Keratinocyte (primary cell): ENCODE results near the gene SLC16A13. TPM values are rescaled to one million over a fixed set of nuclear protein-coding genes. Genes with fewer than 3 reads are reported as not detected.

Experiments
- DNase-seq: peaks from one replicate; pipeline ENCODE4 v3.0.0-alpha.2; 2011; ENCODE audit warnings: low read depth, missing footprints, low spot score
- FAIRE-seq: peaks from 2 replicates; lab custom pipeline; 2011; peaks lifted over from hg19 to GRCh38; lab: Jason Lieb, UNC
- H2AFZ ChIP-seq: 2 replicates; pipeline ENCODE4 v1.6.0; 2012; ENCODE audit warnings: low read length, control low read depth, inconsistent platforms; ENCODE audit not compliant: control insufficient read depth
- H3K27ac ChIP-seq: 2 replicates; pipeline ENCODE4 v1.5.1; 2011; ENCODE audit warnings: low read length; ENCODE audit not compliant: control insufficient read depth, insufficient read depth
- H3K27me3 ChIP-seq: 3 replicates; pipeline ENCODE4 v1.6.0; 2011; ENCODE audit warnings: low read length; ENCODE audit not compliant: control insufficient read depth, insufficient read depth; ENCODE audit errors: extremely low read depth
- H3K36me3 ChIP-seq, 2 experiments: 2 replicates in 1 of 2; 3 replicates in 1 of 2; pipeline ENCODE4 v1.5.1; 2011; ENCODE audit warnings: low read length in 2 of 2, mild to moderate bottlenecking in 1 of 2; ENCODE audit not compliant: control insufficient read depth in 2 of 2, insufficient read depth in 2 of 2; ENCODE audit errors: extremely low read depth in 1 of 2
- H3K4me1 ChIP-seq: 3 replicates; pipeline ENCODE4 v1.5.1; 2011; ENCODE audit warnings: low read length; ENCODE audit not compliant: control insufficient read depth, insufficient read depth; ENCODE audit errors: extremely low read depth
- H3K4me2 ChIP-seq: 3 replicates; pipeline ENCODE4 v1.6.0; 2011; ENCODE audit warnings: low read depth, low read length; ENCODE audit not compliant: control insufficient read depth, insufficient read depth; ENCODE audit errors: extremely low read depth
- H3K4me3 ChIP-seq, 3 experiments: fragments of 200-600 bp in 1 of 3; sonication (generic) in 1 of 3; 2 replicates in 2 of 3; 3 replicates in 1 of 3; pipeline ENCODE4 v1.5.1; 2011 to 2016; ENCODE audit warnings: low read length in 3 of 3, mild to moderate bottlenecking in 3 of 3, control low read depth in 2 of 3, inconsistent platforms in 1 of 3, low read depth in 1 of 3, mixed read lengths in 1 of 3, mixed run types in 1 of 3, moderate library complexity in 1 of 3; ENCODE audit not compliant: control insufficient read depth in 2 of 3, insufficient read depth in 2 of 3; ENCODE audit errors: extremely low read depth in 1 of 3
- H3K79me2 ChIP-seq: 2 replicates; pipeline ENCODE4 v1.6.0; 2012; ENCODE audit warnings: low read length; ENCODE audit not compliant: control insufficient read depth, insufficient read depth
- H3K9ac ChIP-seq: 3 replicates; pipeline ENCODE4 v1.6.0; 2011; ENCODE audit warnings: low read length; ENCODE audit not compliant: control insufficient read depth, insufficient read depth; ENCODE audit errors: extremely low read depth
- H3K9me1 ChIP-seq: 3 replicates; pipeline ENCODE4 v1.6.0; 2011; ENCODE audit warnings: low read length; ENCODE audit not compliant: control insufficient read depth, insufficient read depth; ENCODE audit errors: extremely low read depth
- H3K9me3 ChIP-seq: 2 replicates; pipeline ENCODE4 v1.5.1; 2012; ENCODE audit warnings: low read depth, low read length; ENCODE audit not compliant: control insufficient read depth
- H4K20me1 ChIP-seq: 3 replicates; pipeline ENCODE4 v1.6.0; 2011; ENCODE audit warnings: low read length; ENCODE audit not compliant: control insufficient read depth, insufficient read depth; ENCODE audit errors: extremely low read depth
- CTCF ChIP-seq, 3 experiments: IDR thresholded peaks in 1 of 3; conservative IDR thresholded peaks in 1 of 3; optimal IDR thresholded peaks in 1 of 3; 2 replicates in 2 of 3; 3 replicates in 1 of 3; pipeline versions ENCODE3 to v1.5.1; 2011; ENCODE audit warnings: low read length in 3 of 3, mild to moderate bottlenecking in 3 of 3, moderate library complexity in 2 of 3, control low read depth in 1 of 3, inconsistent platforms in 1 of 3; ENCODE audit not compliant: insufficient read depth in 2 of 3; ENCODE audit errors: extremely low read depth in 1 of 3
- EZH2 ChIP-seq: IDR thresholded peaks from one replicate; pipeline ENCODE4 v1.6.1; 2012; ENCODE audit warnings: inconsistent platforms, mild to moderate bottlenecking, low read length, moderate library complexity
- dilution Hi-C: fragments of 300-500 bp; cut with MboI; formaldehyde crosslinking; loops from one replicate; pipeline ENCODE4 v1.7.0; 2020; ENCODE audit warnings: low sequenced_read_pairs; ENCODE audit not compliant: extremely low pct_ligation_motif_present
- polyA plus RNA-seq, 5 experiments: library from polyadenylated mRNA; depleted of rRNA in 3 of 5; stranded (reverse) in 3 of 5; stranded (forward) in 1 of 5; unstranded in 1 of 5; fragments of >200 nt; gene quantifications; 1 replicate in 1 of 5; 2 replicates in 3 of 5; 3 replicates in 1 of 5; pipeline versions ENCODE4 v1.2.1 to v1.2.3, GENCODE V29; 2011 to 2012; ENCODE audit warnings: missing spikeins in 2 of 5, low read depth in 1 of 5, low replicate concordance in 1 of 5

The SLC16A13 gene
- polyA plus RNA-seq, 1 donor (not counting 4 experiments of a cell fraction or from before 2014, with no cell fraction given), result 2.7 TPM

GRCh38 chr17:7026471-7027115 lies 9.2 kb upstream of the SLC16A13 start:
- dilution Hi-C loops, result no loop called here
- no peaks in the 10 kb centered on the region for H3K79me2 ChIP-seq

GRCh38 chr17:7027335-7027734 lies 8.5 kb upstream of the SLC16A13 start:
- FAIRE-seq, result no peak
- Histone ChIP-seq H3K9me3 (no peaks in the 10 kb centered on the region), H3K4me2 (no peak overlapping the region), H3K27ac (no peak overlapping the region), H4K20me1 (no peaks in the 10 kb centered on the region), H3K4me3 (no peak overlapping the region), H3K9me1 (no peaks in the 10 kb centered on the region), H3K9ac (no peak overlapping the region), H3K4me1 (no peaks in the 10 kb centered on the region), H2AFZ (no peak overlapping the region), H3K36me3 (no peaks in the 10 kb centered on the region), H3K79me2 (no peaks in the 10 kb centered on the region), H3K27me3 (peaks cover 11% of the 10 kb centered on the region)
- no peak for DNase-seq
- TF ChIP-seq CTCF (optimal IDR thresholded peaks at IDR 0.05 in 1 of 3, IDR thresholded peaks at IDR 0.05 in 1 of 3, conservative IDR thresholded peaks at IDR 0.05 in 1 of 3; ENCODE audit: extremely low read depth in 1 of 3, insufficient read depth in 2 of 3, low read length in 3 of 3), result no peak
- TF ChIP-seq EZH2, result no peak
- dilution Hi-C loops, result no loop called here

More at GRCh38 chr17:7026471-7027115, 9.2 kb upstream of the SLC16A13 start:
- Histone ChIP-seq H3K4me2 (no peak overlapping the region), H3K9ac (no peak overlapping the region), H2AFZ (no peak overlapping the region), H3K4me1 (no peaks in the 10 kb centered on the region), H3K36me3 (no peaks in the 10 kb centered on the region), H4K20me1 (no peaks in the 10 kb centered on the region), H3K9me3 (no peaks in the 10 kb centered on the region), H3K4me3 (no peak overlapping the region), H3K9me1 (no peaks in the 10 kb centered on the region), H3K27ac (no peak overlapping the region), H3K27me3 (peaks cover 12% of the 10 kb centered on the region)
- no peak for TF ChIP-seq EZH2
- no peak for TF ChIP-seq CTCF (optimal IDR thresholded peaks at IDR 0.05 in 1 of 3, IDR thresholded peaks at IDR 0.05 in 1 of 3, conservative IDR thresholded peaks at IDR 0.05 in 1 of 3; ENCODE audit: extremely low read depth in 1 of 3, insufficient read depth in 2 of 3, low read length in 3 of 3)
- no peak for FAIRE-seq
- DNase-seq, result no peak
